HG03342 (cell line): Measurements from ENCODE around the gene EXOC6.

Experiments used
- ATAC-seq: cut with Tn5 transposase; IDR thresholded peaks from one replicate; pipeline ENCODE4 v1.9.1; 2021; ENCODE audit warnings: mild to moderate bottlenecking, moderate library complexity; ENCODE audit not compliant: unreplicated experiment

The EXOC6 gene, protein sequence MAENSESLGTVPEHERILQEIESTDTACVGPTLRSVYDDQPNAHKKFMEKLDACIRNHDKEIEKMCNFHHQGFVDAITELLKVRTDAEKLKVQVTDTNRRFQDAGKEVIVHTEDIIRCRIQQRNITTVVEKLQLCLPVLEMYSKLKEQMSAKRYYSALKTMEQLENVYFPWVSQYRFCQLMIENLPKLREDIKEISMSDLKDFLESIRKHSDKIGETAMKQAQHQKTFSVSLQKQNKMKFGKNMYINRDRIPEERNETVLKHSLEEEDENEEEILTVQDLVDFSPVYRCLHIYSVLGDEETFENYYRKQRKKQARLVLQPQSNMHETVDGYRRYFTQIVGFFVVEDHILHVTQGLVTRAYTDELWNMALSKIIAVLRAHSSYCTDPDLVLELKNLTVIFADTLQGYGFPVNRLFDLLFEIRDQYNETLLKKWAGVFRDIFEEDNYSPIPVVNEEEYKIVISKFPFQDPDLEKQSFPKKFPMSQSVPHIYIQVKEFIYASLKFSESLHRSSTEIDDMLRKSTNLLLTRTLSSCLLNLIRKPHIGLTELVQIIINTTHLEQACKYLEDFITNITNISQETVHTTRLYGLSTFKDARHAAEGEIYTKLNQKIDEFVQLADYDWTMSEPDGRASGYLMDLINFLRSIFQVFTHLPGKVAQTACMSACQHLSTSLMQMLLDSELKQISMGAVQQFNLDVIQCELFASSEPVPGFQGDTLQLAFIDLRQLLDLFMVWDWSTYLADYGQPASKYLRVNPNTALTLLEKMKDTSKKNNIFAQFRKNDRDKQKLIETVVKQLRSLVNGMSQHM

DNA sequence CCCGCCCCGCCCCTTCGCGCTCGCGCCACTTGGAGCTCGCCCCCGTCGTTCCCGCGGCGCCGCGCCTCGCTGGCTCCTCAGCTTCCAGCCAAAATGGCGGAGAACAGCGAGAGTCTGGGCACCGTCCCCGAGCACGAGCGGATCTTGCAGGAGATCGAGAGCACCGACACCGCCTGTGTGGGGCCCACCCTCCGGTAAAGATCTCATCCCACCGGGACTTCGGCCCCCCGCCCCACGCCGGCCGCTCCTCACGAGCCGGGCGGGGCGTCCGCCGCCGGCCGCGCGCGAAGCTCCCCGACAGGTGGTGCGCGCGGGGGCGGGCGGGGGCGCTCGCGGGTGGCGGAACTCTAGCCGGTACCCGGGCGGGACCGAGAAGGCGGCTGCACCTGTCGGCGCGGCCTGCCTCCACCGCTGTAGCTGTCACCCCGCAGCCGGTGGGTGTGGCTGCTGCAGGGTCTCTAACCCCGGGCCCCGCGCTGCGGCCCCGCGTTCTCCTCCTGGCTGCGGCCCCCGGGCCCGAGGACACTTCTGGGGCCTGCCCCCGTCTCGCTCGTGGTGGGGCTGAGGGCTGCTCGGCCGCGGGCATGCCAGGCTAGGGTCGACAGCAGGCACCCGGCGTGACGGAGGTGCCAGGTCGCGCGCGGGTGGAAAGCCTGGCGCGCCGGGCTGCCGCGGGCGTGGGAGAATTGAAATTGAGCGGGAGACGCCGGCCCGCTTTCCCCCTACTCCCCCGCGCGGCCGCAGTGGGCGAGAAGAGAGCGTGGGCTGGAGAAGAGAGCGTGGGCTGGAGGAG, at the start of gene EXOC6:
Gene EXOC6 (plus strand): TSS at position 80 of the 793 bp plus-strand sequence. CDS start 14 bp downstream, at position 94.
- ATAC-seq: peak; percentile 79

DNA sequence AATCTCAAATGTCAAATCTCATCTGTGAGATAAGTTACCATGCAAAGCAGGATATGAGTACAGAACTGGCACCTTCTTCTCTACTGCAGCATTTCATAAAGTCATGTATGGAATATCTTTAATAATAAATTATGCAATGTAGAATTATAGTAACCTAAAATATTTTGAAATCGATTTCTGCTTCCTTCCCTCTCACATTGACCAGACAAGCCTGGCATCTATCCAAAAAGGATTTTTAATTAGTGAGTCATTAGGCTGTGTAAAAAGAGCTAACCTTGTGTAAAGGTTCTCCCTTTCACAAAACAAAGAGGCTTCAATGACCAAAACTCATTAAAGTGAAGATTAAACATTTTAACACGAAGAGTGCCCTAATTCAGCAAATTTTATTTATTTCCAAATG, 48.8 kb upstream of the EXOC6 start:
- ATAC-seq: no peak

DNA sequence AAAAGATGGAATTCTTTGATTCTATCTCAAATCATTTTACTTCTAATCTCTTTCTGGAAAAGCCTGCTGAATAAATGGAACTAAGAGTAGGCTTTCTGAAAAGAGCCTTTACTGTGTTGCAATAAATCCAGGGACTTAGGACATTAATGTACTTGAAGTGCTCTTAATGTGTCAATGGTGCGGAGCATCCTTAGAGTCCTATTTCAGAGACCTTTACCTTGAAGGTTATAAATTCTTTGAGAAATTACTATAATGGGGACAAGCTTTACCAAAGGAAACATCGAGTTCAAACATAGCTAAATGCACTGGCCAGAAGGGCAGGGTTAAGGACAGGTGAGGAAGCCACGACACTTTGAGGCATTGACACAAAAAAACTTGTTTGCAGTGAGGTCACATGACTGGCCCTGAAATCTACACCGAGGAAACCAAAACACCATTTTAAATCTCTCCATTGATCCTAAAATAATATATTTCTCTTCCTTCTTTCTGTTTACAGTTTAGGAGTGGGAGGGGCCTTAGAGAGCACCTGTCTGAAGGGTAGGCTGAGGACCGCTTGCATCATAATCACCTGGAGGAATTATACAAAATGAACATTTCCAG, 48.1 kb upstream of the EXOC6 start:
- ATAC-seq: no peak

DNA sequence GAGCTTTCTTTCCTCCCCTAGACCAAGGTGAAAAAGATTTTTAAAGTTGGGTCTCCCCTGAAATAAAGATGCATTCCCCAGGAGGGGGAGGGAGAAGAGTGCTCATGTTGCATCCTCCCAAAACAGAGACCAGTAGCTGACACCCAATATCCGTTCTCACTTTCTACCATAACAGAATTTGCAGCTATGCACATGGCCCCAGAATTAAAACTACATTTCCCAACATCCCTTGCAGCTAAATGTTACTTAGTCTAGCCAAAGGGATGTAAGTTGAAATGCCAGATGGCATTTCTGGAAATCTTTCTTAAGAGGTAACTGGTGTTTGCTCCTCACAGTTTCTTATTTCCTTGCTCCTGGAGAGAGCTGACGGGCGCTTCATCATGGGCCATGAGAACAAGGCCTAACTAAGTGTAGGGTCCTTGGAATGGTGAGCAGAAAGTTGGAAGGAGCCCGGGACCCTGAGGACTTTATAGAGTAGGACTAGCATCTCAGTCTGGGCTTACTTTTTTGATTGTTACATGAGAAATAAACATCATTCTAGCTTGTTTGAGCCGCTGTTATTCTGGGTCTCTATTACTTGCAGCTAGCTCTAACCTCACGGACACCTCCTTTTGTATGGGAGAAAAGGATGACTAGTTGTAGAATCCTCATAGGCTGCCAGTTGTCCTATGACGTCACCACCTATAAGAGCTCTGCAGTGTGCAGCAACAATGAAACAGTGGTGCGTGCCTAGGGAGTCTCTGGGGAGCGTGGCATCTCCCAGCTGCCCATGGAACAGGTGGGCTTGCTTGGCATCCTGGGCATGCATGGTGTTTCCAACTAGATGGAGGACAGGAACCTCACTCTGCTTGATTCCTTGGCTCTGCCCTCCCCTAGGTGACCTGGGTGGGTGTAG, 46.1 kb upstream of the EXOC6 start:
- ATAC-seq: no peak

DNA sequence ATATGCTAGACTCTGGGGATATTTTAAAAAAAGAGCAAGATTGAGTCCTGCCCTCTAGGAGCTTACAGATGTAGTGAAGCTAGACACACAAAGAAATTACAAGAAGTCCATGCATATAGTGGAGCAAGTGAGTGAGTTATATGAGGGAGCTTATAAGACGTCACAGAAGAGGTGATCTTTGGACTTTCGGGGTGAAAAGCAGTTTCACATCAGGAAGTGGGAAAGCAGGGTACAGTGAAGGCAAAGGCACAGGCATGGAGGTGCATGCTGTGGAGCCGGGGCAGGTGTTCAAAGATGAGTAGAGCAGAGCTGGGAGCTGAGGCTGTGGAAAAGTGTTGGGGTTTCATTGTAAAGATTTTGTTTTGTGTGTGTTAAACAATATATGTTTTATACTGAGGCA, 38.5 kb upstream of the EXOC6 start:
- ATAC-seq: no peak

DNA sequence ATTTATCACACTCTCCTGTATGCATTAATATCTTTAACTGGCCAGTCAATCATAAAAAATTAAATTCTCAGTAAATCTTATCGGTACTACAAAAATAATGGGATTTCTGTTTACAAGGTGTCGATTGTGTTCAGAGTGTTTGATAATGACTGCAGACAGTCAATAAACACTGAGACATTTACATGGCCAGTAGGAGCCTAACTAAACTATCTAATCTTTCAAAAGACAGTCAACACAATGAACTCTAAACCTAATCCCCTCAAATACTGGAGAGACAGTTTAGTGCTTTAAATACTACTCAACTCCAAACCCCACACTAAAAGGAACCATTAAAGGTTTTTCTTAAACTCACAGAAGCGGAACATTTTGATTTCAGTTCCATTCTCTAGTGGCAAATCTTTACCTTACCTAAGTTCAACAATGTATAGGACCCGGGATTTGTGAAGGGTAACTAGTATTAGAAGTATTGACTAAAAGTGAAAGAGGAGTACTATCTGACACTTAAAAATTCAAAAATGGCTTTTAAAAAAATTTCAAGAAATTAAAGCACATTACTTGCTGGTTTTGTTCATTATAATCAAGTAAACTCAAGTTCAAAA, 37.3 kb upstream of the EXOC6 start:
- no peak for ATAC-seq

DNA sequence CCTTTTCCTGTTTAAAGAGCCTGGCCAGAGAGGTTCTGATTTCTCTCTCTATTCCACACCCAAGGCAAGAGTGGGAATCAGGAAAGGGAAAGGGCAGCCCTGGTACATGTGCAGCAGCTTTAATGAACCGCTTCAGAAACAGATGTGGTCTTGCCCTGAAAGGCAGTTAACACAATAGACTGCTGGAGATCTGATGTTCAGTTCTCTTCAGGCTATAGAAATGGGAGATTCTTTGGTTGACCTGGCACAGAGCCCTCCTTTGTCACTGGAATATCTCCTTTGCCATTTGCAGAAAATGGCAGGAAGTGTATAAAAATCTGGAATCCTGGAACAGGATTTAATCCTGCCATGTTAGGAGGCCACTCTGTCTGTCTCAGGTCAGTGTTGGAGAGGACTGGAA, 36.3 kb upstream of the EXOC6 start:
- ATAC-seq: no peak

DNA sequence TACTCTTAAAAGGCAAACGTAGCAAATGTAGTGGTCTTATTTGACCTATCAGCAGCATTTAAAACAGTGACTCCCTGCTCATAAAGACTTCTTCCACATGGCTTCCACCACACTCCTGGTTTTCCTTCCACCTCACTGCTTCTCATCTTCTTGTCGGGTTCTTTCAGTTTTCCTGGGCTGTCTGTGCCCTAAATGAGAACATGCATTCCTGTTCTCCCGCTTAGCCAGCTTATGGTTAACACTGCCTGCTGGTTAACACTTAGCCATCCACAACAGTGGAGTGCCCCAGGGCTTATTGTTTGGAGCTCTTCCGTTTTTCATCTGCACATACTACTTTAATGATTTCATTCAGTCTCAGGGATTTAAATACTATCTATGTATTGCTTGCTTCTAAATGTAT, 34.3 kb upstream of the EXOC6 start:
- ATAC-seq: no peak

DNA sequence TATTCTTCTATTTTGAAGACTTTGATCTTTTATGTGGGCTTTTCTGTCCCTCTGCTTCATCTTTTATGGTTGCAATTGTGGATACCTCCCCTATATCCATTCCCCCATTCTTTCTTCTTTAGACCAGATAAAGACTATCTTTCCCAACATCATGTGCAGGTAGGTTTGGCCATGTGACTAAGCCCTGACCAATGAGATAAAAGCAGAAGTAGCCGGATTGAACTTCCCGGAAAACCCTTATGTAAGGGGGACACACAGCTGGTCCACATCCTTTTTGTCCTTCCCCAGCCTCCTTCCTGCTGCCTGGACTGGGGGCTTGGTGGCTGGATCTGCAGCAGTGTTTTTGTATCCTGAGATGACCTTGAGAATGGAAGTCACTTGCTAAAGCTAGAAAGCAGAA, 33.5 kb upstream of the EXOC6 start:
- ATAC-seq: no peak

DNA sequence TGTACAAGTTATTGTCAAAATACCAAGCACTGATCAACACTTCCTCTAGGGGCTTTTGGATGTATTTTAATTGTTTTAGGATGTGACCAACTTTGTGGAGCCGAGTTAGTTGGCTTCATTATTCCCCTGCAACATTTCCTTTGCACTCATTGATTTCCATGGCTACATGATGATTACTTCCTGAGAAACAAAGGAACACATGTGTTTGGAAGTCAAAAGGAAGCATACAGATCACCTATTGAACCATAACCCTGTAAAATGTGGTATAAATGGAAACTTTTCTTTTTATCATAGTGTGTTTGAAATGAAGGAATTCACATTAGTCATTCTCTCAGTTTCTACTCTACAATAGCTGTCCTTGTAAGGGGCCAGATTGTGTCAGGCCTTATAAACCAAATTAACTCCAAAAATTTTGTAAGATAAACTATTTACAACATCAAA, 32.2 kb upstream of the EXOC6 start:
- no peak for ATAC-seq

DNA sequence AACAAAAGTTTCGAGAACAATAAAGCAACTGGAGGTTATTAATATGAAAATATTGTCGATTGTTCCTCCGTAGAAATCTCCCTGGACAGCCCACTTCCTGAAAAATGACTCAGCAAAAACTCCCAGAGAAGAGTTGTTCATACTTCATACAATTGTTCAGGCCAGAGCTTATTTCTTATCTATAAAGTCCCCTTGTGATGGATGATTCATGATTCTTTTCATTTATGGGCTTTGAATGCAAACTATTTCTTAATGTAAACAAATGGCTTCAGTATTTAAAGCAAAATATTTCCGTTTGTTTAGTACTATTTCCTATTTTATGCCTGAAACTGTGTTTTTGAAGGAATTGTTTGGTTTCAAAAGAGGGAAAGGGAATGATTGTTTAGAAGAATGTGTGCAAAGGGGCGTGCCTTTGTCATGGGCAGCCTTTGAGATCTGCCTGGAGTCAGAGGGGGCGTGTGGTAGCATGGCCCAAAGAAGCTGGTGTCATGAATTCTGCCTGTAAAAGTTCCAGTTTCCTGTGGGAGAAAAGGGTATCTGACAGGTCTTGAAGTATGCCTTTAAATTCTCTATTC, 26.2 kb upstream of the EXOC6 start:
- ATAC-seq: no peak

DNA sequence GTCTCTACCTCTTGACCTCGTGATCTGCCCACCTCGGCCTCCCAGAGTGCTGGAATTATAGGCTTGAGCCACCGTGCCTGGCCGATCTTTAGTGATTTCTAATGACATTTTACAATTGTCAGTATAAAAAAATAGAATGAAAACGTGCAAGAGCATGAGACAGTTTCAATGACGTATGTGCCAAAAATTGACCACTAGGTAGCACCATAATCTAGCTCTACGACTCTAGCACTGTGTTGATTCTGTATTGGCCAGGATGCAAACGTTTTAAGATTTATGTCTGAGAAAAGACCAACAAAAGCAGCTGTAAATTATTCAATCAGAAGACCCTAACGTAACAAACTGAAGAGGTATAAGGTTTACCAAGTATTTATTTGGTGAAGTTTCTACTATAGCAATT, 25.4 kb upstream of the EXOC6 start:
- no peak for ATAC-seq

DNA sequence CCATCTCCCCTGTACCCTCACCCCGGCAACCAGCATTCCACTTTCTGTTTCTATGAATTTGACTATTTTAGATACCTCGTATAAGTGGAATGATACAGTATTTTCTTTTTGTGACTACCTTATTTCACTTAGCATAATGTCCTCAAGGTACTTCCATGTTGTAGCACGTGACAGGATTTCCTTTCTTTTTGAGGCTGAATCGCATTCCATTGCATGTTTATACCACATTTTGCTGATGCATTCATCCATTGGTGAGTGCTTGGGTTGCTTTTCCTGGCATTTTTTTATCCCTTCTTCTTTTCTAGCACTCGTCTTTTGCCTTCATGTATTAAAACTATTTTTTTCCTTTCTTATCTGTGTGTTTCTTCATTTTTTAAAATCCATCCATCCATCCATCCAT, 22.3 kb upstream of the EXOC6 start:
- ATAC-seq: no peak

DNA sequence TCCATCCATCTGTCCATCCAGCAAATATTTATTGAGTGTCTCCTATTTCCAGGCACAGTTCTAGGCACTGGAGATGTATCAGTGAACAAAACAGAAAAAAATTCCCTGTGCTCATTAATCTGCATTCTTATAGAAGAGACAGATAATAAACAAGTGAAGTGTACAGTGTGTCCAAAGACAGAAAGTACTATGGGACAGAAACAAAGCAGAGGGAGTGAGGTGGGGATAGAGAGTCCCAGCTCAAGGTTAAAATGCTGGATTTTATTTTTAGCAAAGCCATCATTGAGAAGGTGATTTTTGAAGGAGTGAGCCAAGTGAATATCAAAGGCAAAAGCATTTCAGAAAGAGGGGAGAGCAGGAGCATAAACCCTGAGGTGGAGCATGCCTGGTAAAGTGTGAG, 21.8 kb upstream of the EXOC6 start:
- no peak for ATAC-seq

DNA sequence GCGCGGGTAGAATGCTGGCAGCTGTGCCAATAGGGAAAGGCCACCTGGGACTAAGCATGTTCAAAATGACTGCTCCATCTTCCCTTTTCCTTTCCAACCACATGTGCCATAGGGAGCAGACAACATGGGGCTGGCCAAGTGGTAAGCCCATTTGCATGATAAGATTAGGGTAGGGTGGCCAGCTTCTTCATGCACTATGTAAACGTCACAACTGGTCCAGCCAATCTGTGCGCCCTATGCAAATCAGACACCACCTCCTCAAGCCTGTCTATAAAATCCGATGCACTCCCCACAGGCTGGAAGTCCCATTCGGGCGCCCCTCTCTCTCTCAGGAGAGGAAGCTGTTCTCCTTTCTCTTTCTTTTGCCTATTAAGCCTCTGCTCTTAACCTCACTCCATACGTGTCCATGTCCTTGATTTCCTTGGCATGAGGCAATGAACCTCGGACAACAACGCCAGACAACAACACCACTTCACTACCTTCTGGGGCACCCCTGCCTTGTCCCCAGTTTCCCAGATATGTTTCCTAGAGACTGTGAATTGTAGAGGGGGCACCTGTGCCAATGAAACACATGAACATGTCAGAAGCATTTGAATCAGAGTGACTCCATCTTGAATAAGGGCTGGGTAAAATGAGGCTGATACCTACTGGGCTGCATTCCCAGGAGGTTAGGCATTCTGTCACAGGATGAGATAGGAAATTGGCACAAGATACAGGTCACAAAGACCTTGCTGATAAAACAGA, 19.1 kb upstream of the EXOC6 start:
- ATAC-seq: no peak

DNA sequence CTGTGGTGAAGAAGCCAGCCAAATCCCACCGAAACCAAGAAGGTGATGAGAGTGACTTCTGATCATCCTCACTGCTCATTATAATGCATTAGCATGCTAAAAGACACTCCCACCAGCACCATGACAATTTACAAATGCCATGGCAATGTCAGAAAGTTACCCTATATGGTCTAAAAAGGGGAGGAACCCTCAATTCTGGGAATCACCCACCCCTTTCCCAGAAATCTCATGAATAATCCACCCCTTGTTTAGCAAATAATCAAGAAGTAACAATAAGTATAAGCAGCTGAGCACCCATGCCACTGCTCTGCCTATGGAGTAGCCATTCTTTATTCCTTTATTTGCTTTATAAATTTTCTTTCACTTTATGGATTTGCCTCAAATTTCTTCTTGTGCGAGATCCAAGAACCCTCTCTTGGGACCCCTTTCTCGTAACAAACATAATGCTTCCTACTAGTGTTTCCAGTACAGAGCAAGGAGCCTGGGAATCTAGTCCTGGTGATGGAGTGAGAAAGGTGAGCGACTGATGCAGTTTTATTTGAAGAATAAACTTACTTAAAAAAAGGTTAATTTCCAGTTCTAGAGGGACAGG, 18.4 kb upstream of the EXOC6 start:
- no peak for ATAC-seq

DNA sequence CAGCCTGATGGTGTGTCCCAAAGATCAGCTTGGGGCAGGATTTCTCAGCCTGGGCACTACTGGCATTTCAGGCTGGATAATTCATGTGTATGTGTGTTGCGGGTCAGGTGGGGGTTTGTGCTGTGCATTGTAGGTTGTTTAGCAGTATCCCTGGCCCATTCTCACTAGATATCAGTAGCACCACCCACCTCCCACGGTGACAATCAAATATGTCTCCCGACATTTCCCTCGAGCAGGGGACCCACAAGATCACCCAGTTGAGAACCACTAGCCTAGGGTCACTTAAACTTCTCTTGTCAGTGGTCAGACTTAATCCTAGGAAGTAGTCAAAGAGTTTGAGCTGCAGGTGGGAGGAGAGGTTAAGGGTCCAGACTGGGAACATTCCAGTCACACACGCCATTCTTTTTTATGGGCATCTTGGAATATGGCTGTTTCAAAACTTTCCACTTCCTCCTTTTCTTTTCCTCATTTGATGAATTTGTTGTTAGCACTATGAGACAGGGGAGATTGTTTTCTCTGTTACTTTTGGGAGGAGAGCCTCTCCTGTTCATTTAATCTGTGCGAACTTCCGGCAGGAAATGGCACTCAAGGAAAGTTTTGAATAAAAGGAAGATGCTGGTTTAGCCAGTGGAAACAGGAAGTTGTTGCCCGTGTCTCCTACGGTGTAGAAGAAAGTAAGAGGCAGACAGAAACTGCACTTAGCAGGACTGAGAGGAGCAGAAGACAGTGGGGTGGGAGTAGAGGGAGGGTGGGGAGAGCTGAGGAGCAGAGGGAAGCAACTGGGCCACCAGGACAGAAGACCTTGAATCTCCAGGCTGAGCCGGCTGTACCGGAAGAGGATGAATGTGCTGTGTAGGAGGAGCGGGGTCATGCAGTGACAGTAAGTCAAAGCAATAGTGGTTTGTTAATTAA, 17.6 kb upstream of the EXOC6 start:
- ATAC-seq: no peak
